GM18951 (cell line): ENCODE data around the gene AGPS.
"Not testable (repeated sequence)": the region's sequence is repeated elsewhere in the genome, so short reads cannot be mapped to it uniquely, and the experiment has no call there.

ENCODE experiments used
- POLR2A ChIP-seq: IDR thresholded peaks from 4 replicates; pipeline ENCODE4 v1.6.1; 2011; ENCODE audit warnings: mild to moderate bottlenecking; ENCODE audit not compliant: insufficient read length, insufficient read depth; ENCODE audit errors: extremely low read depth
- in situ Hi-C: fragments of 300-500 bp; cut with MboI; formaldehyde crosslinking; loops from one replicate; pipeline ENCODE4 v1.12.0; 2022; ENCODE audit warnings: low sequenced_read_pairs, mixed read lengths, inconsistent platforms; ENCODE audit not compliant: unreplicated experiment

Gene AGPS

DNA sequence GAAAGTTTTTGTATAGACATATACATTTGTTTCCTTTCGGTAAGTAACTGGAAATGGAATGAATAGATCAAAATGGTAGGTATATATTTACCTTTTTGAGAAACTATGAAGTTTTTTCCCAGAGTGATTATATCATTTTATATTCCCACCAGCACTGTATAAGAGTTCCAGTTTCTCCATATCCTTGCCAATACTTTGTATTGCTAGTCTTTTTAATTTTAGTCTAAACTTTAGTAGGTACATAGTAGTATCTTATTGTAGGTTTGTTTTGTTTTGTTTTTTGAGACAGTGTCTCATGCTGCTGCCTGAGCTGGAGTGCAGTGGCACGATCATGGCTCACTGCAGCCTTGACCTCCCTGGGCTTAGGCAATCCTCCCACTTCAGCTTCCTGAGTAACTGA is 56.6 kb downstream of the AGPS start:
- in situ Hi-C loops, result no loop called here
- TF ChIP-seq POLR2A, result no peak

GRCh38 chr2:177455187-177455586 is 62.6 kb downstream of the AGPS start:
- TF ChIP-seq POLR2A, result no peak
- in situ Hi-C loops, result no loop called here

- in situ Hi-C loops, result not testable (repeated sequence)
These were observed 67.2 kb downstream of the AGPS start for GRCh38 chr2:177459756-177460155.

DNA sequence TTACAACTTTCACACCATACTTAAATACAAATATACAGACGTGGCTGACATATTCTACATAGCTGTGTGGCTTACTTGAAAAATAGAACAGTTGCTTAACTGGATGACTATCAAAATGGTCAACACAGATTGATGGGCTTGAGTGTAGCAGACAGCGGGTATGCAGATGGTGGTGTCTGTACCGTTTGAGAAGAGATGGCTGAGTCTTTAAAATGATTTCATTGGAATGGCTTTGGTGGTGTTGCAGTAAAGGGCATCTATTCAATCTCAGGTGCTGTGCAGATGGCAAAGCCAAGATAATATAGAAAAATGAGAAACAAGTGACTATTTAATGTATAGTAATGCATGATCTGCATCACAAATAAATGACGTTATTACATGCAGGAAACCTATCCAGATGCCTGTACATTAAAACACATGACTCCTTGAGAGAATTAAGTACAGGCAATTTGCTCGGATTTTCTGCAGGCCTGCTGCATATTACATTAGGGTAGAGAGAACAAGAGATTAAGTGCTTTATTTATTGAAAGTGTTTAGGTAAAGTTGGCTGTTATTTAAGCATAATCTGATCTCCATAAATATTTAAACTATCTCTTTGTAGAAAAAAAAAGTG is 68.5 kb downstream of the AGPS start:
- no peak for TF ChIP-seq POLR2A
- in situ Hi-C loops, result no loop called here

GRCh38 chr2:177464549-177464948 is 72.0 kb downstream of the AGPS start:
- in situ Hi-C loops, result no loop called here
- no peak for TF ChIP-seq POLR2A

DNA sequence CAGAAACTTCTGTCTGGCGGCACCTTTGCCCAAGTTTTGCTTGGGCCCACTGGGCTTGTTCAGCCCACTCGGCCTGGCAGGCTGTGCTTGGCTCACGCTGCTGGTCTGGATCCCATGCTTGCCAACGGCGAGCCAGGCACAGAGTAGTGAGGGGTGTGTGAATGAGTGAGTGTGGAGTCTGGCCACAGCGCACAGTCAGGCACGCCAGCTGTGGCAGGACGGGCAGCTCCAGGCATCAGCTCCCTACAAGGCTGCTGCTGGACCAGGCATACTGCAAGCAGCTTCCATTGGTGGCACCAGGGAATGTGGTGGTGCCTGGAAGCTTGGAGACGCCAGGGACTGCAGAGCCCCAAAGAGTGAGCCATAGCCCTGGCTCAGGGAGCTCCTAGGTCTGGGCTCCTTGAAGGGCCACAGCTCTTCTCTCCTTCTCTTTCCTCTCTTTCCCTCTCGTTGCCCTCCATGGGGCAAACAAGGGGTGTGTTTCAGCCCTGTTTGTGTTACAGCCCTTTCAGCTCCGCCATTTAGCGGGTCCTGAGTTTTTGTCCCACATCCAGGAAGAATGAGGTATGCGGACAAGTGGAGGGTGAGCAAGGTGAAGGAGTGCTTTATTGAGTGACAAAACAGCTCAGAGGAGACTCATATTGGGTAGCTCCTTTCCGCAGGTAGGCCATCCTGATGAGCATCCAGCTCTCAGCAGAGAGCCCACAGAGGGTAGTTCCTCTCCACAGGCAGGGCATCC is 73.0 kb downstream of the AGPS start:
- in situ Hi-C loops, result no loop called here
- TF ChIP-seq POLR2A, result no peak

DNA sequence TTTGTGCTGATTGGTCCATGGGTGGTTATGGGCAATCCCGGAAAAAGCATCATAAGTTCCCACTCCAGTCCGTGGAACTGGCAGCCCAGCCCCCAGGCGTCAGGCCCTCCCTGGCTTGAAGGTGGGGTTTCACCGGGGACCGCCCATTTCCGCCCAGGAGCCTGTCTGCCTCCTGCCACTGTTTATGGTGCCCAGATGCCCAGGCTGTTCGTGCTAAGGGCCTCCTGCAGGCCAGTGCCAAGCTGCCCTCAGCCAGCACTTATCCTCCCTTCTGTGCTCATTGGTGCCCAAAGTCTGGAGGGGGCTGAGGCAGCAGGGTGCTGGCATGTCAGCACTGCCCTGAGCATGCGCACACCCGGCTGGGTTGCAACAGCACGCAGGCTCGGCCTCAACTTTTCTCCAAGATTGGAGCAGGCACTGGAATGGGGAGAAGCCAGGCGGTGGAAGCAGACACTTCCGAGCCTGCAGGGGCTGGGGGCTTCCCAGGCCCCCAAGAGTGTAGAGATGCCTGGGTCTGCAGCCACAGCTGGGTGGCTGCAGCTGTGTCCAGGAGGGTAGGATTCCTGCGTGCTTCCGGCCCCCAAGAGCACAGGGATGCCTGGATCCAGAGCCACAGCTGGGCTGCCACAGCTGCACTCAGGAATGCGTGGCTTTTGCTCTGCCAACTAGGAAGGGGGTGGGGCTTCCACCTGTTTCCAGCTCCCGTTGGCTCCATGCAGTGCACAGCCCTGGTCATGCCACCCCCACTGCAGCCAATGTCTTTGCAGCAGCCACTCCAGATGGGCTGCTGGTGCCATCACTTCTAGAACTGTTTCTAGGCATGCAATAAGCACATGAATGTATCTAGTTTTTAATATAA is 74.0 kb downstream of the AGPS start:
- in situ Hi-C loops, result no loop called here
- TF ChIP-seq POLR2A, result no peak

DNA sequence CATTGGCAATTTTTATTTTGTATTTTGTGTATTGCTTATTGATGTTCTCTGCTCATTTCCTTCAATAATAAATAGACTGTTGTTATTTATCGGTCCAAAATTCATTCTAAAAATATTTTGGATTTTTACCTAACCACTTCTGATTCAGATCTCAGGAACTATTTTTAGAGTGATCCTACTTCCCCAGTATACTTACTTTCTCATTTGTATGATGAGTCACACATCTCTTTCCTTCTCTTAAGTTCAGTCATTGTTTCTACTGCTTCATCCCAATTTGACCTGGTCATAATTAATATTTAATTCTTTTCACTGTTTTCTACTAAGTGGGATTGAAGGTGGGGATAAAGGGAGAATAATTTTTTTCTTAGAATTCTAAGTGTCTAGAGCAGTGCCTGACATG is 75.1 kb downstream of the AGPS start:
- no peak for TF ChIP-seq POLR2A
- in situ Hi-C loops, result no loop called here

GRCh38 chr2:177471990-177472389 is 79.4 kb downstream of the AGPS start:
- in situ Hi-C loops, result no loop called here
- TF ChIP-seq POLR2A, result no peak

DNA sequence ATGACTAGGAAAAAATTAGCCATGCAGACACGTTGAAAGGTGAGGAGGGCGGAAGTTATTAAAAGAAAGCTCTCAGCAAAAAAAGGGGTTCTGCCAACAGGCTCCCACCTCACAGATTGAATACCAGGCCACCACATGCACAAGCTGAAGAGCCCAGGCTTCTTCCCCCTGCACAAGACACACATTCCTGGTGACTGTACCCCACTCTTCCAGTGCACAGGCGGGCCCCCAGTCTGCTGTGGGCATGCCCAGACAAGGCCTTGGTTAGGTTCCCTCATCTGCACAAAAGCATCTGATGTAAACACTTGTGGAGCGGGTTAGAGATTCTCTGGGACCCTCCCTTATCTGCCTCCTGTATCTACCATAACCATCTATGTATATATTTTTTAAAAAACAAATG is 81.7 kb downstream of the AGPS start:
- TF ChIP-seq POLR2A, result no peak
- in situ Hi-C loops, result no loop called here

DNA sequence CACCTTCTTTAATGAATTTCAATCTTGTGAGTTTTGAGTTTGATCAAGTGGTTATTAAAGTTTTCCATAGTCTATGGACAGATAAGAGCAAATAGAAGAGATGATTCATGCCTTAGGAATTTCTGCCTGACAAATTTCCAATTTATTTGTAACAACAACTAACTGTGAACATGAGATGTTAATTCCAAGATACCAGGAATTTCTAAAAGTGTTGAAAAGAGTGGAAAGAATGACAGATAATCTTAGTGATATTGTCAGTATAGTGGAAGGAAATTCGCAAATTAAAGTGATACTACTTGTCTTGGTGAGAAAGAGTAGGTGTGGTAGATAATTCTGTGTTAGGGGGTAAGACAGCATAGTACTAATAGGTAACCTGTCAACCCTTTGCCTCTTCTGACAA is 82.4 kb downstream of the AGPS start:
- in situ Hi-C loops, result no loop called here
- no peak for TF ChIP-seq POLR2A

- in situ Hi-C loops, result no loop called here
These were observed 84.3 kb downstream of the AGPS start for GRCh38 chr2:177476897-177477296.

GRCh38 chr2:177478029-177478428 is 85.5 kb downstream of the AGPS start:
- in situ Hi-C loops, result no loop called here
- TF ChIP-seq POLR2A, result no peak

More at GRCh38 chr2:177476897-177477296, 84.3 kb downstream of the AGPS start:
- TF ChIP-seq POLR2A, result no peak

DNA sequence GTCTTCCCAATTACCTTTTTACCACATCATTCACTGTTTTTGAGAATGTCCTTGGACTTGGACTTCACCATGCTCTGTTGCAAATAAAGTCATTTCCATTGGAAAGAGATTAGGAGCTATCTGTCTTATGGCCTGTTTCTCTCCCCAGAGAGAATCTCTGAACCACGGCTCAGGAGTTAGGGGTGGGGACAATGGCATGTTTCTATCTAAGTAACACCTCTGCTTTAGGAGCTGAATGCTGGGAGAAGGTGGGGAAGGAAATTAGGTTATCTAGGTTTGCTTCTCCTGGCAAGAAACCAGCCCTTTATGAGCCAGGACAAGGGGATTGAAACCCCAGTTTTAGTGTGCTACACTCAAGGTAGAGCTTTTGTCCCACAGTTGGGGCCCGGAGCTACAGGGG is 86.3 kb downstream of the AGPS start:
- in situ Hi-C loops, result no loop called here
- no peak for TF ChIP-seq POLR2A
